Breast epithelium (tissue), 3 donors: ENCODE data around the gene MACROD1.

ENCODE experiments used
- POLR2A ChIP-seq: fragments of 450-650 bp; IDR thresholded peaks from one replicate; pipeline ENCODE4 v1.6.1; 2016; ENCODE audit warnings: antibody characterized with exemption, mild to moderate bottlenecking, moderate library complexity
- POLR2AphosphoS5 ChIP-seq, 3 donors: sonication (generic); formaldehyde crosslinking; IDR thresholded peaks; one replicate each; pipeline ENCODE4 v1.6.1; 2017; ENCODE audit warnings: antibody characterized with exemption in 3 of 3
- TF ChIP-seq, protein P1 (sequence below), 3 donors: fragments of 450-650 bp; IDR thresholded peaks; one replicate each; pipeline ENCODE4 v1.5.1; 2016 to 2017; ENCODE audit warnings: antibody characterized with exemption in 3 of 3, mild to moderate bottlenecking in 3 of 3, moderate library complexity in 3 of 3

DNA sequence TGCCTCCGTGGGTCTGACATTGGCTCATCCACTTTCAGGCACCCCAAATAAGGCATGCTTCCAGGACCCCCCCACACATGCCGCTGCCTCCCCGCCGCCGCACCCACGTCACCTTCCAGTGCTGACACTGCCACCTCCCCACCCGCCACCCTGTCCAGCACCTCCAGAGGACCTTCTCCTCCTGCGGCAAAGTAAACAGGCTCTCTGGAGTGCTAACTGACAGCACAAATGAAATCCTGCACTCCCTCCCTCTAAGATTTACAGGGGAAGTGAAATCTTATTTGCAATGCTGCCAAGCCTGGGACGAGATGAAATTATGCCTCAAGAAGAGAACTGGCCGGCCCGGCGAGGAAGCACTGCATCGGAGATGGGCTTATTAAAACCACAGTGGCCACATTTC is 35.3 kb downstream of the MACROD1 start:
- TF ChIP-seq, protein P1, sequence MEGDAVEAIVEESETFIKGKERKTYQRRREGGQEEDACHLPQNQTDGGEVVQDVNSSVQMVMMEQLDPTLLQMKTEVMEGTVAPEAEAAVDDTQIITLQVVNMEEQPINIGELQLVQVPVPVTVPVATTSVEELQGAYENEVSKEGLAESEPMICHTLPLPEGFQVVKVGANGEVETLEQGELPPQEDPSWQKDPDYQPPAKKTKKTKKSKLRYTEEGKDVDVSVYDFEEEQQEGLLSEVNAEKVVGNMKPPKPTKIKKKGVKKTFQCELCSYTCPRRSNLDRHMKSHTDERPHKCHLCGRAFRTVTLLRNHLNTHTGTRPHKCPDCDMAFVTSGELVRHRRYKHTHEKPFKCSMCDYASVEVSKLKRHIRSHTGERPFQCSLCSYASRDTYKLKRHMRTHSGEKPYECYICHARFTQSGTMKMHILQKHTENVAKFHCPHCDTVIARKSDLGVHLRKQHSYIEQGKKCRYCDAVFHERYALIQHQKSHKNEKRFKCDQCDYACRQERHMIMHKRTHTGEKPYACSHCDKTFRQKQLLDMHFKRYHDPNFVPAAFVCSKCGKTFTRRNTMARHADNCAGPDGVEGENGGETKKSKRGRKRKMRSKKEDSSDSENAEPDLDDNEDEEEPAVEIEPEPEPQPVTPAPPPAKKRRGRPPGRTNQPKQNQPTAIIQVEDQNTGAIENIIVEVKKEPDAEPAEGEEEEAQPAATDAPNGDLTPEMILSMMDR (IDR thresholded peaks at IDR 0.05): no peak
- TF ChIP-seq POLR2A (no peak), POLR2AphosphoS5 (IDR thresholded peaks at IDR 0.05) (no peak)
